NCI-H1930 (cell line): ENCODE measurements around the gene ABR.
"Not testable (repeated sequence)": the region's sequence is repeated elsewhere in the genome, so short reads cannot be mapped to it uniquely, and the experiment has no call there.

ENCODE experiments used
- DNase-seq, 2 experiments: peaks; one replicate each; lab custom pipeline; 2025; lab: John Stamatoyannopoulos, UW

Gene ABR

DNA sequence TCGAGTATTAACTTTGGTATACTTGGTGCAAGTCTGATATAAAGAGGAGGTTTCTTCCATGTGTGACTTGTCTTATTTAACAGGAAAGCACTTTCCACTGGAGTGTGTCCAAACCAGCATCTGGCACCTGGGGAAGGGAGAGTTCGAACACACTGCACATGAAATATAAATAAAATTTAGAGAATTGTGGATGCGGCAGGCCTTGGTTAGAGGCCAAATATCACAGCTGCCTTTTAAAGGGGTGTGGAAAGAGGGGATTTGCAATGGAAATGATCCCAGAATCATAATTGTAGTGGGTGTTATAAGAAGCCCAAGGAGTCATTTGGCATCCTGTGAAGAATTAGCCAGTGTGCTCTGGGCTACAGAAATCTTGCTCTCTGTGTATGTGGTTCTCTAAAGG lies 195.9 kb downstream of the ABR start:
- DNase-seq = no peak

GRCh38 chr17:981292-981658 lies 198.5 kb downstream of the ABR start:
- DNase-seq = no peak

DNA sequence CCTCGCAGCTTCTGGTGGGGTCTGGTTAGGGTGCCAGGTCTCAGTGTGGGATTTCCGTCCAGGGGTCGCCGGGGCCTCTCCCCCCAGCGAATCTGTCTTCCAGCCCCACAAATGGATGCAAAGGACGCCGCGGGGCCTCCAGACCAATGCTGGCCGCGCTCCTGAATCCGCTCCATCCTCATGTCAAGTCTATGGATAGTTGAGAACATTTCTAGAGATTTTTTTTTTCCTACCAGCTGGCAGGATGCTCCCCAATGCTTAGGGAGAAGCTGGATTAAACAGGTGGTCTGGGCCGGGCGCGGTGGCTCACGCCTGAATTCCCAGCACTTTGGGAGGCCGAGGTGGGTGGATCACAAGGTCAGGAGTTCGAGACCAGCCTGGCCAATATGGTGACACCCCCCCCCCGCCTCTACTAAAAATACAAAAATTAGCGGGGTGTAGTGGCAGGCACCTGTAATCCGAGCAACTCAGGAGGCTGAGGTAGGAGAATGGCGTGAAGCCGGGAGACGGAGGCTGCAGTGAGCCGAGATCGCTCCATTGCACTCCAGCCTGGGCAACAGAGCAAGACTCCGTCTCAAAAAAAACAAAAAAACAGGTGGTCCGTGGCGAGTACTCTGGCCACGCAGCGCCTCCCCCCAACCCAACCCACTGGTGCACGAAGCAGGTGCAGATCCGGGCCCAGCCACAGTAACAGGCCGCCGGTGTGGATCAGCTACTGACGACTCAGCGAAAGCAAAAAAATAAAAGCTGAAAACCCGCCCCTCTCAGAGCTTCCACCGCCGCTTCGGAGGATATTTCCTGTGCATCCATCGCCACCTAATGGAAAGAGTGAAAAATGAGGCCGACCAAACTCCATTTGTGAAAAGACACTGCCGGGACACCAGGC lies 199.1 kb downstream of the ABR start:
- peak; percentile 62 to 85 for DNase-seq

DNA sequence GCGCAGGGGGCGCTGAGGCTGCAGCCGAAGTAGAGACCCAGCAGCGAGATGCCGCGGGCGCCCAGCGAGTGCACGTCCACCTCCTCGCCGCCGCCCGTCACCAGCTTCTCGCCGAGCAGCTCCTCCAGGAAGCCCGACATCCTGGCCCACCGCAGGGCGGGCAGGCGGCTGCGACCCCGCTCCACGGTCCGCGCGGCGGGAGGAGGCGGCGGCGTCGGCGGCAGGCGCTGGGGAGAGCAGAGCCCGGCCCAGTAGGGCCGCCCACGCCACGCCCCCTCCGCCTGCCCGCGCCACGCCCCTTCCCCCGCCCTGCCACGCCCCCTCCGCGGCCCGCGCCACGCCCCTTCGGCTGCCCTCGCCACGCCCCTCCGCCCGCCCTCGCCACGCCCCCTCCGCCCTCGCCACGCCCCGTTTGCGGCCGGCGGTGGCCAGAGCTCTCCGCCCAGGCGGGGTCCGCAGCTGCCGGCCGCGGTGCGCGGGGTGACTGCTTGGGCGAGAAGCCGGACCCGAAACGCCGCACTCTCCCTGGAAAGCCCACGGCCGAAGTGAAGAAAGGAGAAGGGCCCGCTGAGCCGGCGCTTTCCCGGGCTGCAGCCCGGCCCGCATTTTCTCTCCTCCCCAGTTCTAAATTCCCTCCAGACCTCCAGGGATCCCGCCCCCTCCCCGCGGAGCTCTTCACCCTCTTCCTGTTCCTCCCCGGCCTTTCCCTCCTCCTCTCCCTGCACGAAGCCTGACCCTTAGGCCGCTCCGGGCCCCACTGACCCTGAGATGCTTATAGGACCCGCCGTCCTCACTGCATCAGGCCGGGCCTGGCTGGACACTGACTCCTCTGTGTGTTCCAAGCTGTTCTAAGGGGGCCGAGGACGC lies 200.0 kb downstream of the ABR start, which contains the start of gene NXN:
Gene NXN (minus strand): TSS at position 238 of the 867 bp plus-strand sequence.
- DNase-seq = peak; percentile 48 to 70

DNA sequence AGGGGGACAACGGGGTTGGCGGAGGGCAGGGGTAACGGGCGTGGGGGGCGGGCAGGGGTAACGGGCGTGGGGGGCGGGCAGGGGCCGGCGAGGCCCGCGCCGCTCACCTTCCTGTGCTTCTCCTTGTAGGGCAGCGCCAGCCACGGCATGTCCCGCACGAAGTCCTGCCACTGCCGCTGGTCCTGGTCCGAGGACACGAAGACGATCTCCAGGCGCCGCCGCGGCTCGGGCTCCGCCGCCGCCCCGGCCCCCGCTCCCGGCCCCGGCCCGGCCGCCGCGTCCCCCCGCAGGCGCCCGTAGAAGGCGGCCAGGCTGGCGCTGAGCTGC lies 200.6 kb downstream of the ABR start:
- DNase-seq = no peak

GRCh38 chr17:978103-979093 lies 201.4 kb downstream of the ABR start:
- DNase-seq = no peak

GRCh38 chr17:977166-977565 lies 202.6 kb downstream of the ABR start:
- no peak for DNase-seq

DNA sequence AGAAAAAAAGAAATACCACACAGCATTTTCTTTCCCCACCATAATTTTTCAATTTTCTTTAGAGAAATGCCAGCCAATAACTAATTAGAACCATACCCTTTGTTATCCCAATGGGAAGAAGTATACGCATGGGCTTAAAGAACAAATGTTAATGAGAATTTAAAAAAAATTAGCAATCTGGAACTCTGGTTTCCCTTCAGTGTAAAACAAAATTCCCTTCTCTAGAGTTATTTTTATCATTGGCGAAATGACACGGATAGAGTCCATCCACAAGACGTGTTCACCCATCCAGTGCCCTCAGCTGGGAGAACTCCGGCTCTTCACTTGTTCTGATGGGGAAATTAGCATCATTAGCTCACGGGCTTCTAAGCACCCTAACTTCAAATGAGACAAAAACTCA lies 203.5 kb downstream of the ABR start:
- DNase-seq = no peak

- no peak for DNase-seq
Observed at GRCh38 chr17:975371-975915, 204.3 kb downstream of the ABR start.

- not testable (repeated sequence) for DNase-seq
Observed at GRCh38 chr17:974778-975177, 205.0 kb downstream of the ABR start.

GRCh38 chr17:973053-973452 lies 206.7 kb downstream of the ABR start:
- no peak for DNase-seq

DNA sequence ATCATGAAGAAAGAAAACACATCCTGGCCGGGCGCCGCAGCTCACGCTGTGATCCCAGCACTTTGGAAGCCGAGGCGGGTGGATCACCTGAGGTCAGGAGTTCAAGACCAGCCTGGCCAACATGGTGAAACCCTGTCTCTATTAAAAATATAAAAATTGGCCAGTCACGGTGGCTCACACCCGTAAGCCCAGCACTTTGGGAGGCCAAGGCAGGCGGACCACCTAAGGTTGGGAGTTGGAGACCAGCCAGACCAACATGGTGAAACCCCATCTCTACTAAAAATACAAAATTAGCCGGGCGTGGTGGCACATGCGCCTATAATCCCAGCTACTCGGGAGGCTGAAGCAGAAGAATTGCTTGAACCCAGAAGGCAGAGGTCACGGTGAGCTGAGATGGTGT lies 207.9 kb downstream of the ABR start:
- not testable (repeated sequence) for DNase-seq

DNA sequence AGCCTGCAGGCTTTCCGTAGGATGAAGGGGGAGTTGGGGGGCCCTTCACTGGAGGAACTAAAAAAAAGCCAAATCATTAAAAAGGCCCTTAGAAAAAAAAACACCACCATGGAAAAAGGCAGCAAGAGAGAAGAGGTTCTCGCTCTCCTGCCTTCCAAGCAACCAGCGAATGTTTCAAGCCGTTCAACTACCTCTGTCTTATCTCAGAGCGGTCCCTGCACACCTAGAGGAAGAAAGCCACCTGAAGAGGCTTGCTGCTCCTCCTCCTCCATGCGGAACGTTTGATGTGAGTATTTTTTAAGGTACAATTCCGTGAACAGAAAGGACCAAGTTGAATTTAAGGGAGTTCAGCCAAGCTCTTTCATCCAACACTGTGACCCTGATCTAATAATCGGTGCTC lies 209.4 kb downstream of the ABR start:
- no peak for DNase-seq

DNA sequence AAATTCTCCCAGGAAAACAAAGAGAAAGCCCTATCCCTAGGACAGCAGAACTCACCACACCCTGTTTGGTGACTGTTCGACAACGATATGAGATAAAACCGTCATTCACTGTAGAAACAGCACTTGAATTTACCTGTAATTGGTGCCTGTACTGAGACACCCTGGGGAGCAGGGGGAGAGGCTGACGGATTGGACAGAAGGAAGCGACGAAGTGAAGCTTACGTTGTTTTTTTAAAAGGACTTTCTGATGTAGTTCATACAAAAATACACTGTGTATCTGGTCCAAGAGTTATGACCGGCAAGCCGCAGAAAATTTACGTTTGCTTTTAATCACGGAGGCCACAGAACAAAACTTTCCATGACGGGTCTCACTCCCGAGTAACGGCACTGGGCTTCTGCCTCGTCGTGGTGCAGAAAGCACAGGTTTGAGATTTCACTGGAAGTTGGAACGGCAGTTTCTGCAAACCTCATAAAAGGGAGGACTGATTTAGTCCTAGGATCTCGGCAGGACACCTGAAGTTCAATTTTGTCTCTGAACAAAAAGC lies 209.9 kb downstream of the ABR start:
- no peak for DNase-seq

DNA sequence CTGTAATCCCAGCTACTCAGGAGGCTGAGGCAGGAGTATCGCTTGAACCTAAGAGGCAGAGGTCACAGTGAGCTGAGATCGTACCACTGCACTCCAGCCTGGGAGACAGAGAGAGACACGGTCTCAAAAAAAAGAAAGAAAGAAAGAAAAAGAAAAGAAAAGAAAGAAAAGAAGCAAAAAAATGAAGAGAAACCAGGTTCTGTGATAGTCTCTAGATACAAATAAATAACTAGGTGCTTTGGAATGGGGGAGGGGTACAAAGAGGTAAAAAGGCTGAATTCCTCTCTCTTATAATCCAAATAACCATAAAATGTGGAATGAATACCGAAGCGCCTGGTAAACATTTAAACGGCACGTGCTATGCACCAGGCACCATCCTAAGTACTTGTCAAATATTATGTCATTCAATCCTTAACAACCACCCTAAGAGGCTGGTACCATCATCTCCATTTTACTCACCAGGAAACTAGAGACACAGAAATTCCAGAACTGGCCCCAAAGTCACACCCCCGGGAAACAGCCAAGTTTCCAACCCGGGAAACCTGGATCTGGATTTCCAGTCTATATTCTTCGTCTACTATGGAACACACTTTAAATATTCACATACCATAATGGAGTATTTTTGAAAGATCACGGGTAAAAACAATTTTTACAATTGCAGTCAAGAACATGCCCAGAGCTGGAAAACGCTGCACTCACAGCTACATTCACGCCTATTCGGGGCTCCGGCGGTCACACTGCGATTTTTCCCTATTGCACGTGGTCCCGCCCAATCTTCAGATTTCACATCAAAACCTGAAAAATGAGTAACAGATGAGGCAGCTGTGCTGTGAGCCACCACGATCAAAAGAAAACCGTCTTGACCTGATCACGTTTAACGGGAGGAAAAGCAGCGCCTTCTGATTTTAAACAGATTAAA lies 210.7 kb downstream of the ABR start:
- no peak for DNase-seq

- no peak for DNase-seq
Observed at GRCh38 chr17:967122-967521, 212.7 kb downstream of the ABR start.

- DNase-seq = no peak
Observed at GRCh38 chr17:965311-965989, 214.3 kb downstream of the ABR start.

DNA sequence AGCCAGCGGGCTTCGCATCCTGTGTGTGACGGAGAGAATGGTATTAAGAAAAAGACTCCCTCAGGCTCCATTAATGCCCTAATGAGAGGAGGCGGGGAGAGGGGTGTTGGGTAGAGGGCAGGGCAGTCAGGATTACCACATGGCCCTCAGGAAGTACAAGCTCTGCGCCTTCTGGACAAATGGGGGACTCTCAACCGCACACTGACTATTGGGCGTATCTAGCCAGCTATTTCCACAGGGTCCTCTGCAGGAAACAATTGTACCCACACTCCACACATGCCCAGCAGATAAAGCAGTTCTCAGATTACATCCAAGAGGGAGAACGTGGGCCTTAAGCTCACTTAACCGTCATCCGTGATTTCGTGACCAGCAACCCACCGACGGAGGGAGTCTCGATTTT lies 214.9 kb downstream of the ABR start:
- DNase-seq = no peak

DNA sequence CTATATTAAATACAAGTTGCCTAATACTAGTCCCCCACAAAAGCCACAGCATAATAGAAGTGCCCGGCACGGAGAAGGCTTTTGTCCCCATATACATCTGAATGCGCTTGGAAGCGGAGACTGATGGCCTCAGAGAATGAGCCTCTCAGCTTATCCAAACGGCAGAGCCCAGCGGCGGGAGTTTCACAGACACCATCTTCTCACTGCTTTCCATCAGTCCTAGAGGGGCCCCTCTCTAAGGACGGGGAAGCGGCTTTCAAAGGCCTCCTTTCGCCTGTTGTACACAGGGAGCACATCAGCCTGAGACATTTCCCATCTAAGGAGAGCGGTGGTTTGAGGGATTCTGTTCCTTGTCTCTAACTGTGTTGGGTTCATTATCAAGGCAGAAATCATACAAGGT lies 217.1 kb downstream of the ABR start:
- DNase-seq = no peak

GRCh38 chr17:962166-962565 lies 217.6 kb downstream of the ABR start:
- no peak for DNase-seq
